SK-N-SH treated with all-trans-retinoic acid at 6 μM for 48 hours (cell line): ENCODE results near the gene MEA1.

ENCODE experiments used
- ATAC-seq: fragments of 200-7000 bp; cut with Tn5 transposase; 3 replicates; pipeline ENCODE4 v1.9.1; 2020; ENCODE audit warnings: mild to moderate bottlenecking, moderate library complexity
- ARNTL ChIP-seq: fragments of 450-650 bp; formaldehyde crosslinking; IDR thresholded peaks from 2 replicates; pipeline ENCODE4 v1.5.0; 2020; ENCODE audit warnings: low read depth, mild to moderate bottlenecking, moderate library complexity, borderline replicate concordance
- BACH2 ChIP-seq: fragments of 250-450 bp; sonication (Bioruptor Pico); IDR thresholded peaks from 2 replicates; pipeline ENCODE4 v1.9.0; 2021; ENCODE audit warnings: mild to moderate bottlenecking, borderline replicate concordance
- CSDC2 ChIP-seq: fragments of 250-450 bp; sonication (Bioruptor Pico); IDR thresholded peaks from 2 replicates; pipeline ENCODE4 v1.5.0; 2020; ENCODE audit warnings: mild to moderate bottlenecking, moderate library complexity
- ESRRG ChIP-seq: fragments of 250-450 bp; sonication (Bioruptor Pico); IDR thresholded peaks from 2 replicates; pipeline ENCODE4 v1.6.1; 2021; ENCODE audit warnings: mild to moderate bottlenecking
- GLIS3 ChIP-seq: fragments of 250-450 bp; sonication (Bioruptor Pico); IDR thresholded peaks from 2 replicates; pipeline ENCODE4 v1.5.0; 2020; ENCODE audit warnings: mild to moderate bottlenecking, moderate library complexity
- ISL1 ChIP-seq: fragments of 250-450 bp; sonication (Bioruptor Pico); IDR thresholded peaks from 2 replicates; pipeline ENCODE4 v2.1.2; 2022; ENCODE audit warnings: mild to moderate bottlenecking, moderate library complexity
- OSR1 ChIP-seq: fragments of 250-450 bp; sonication (Bioruptor Pico); IDR thresholded peaks from 2 replicates; pipeline ENCODE4 v1.8.0; 2022; ENCODE audit warnings: moderate library complexity, mild to moderate bottlenecking, inconsistent platforms
- PPARA ChIP-seq: fragments of 250-450 bp; sonication (Bioruptor Pico); IDR thresholded peaks from 2 replicates; pipeline ENCODE4 v1.5.0; 2020; ENCODE audit warnings: mild to moderate bottlenecking, borderline replicate concordance
- RARB ChIP-seq: fragments of 250-450 bp; sonication (Bioruptor Pico); IDR thresholded peaks from 2 replicates; pipeline ENCODE4 v1.8.0; 2021; ENCODE audit warnings: mild to moderate bottlenecking, moderate library complexity
- SNAI2 ChIP-seq: fragments of 250-450 bp; sonication (Bioruptor Pico); IDR thresholded peaks from 2 replicates; pipeline ENCODE4 v1.5.0; 2020; ENCODE audit warnings: mild to moderate bottlenecking, moderate library complexity
- TOX ChIP-seq: fragments of 250-450 bp; sonication (Bioruptor Pico); IDR thresholded peaks from 2 replicates; pipeline ENCODE4 v1.8.0; 2021; ENCODE audit warnings: mild to moderate bottlenecking, moderate library complexity, borderline replicate concordance
- ZC3H10 ChIP-seq: fragments of 250-450 bp; sonication (Bioruptor Pico); IDR thresholded peaks from 2 replicates; pipeline ENCODE4 v1.5.1; 2021; ENCODE audit warnings: mild to moderate bottlenecking, moderate library complexity
- ZFP3 ChIP-seq: fragments of 250-450 bp; sonication (Bioruptor Pico); IDR thresholded peaks from 2 replicates; pipeline ENCODE4 v1.5.0; 2020; ENCODE audit warnings: mild to moderate bottlenecking, moderate library complexity
- ZFP30 ChIP-seq: fragments of 450-650 bp; formaldehyde crosslinking; IDR thresholded peaks from 2 replicates; pipeline ENCODE4 v1.5.0; 2022; ENCODE audit warnings: mild to moderate bottlenecking, moderate library complexity
- ZNF565 ChIP-seq: fragments of 450-650 bp; formaldehyde crosslinking; conservative IDR thresholded peaks from 2 replicates; pipeline ENCODE4 v1.5.0; 2020; ENCODE audit warnings: low read depth, mild to moderate bottlenecking, moderate library complexity
- ZNF70 ChIP-seq: fragments of 450-650 bp; formaldehyde crosslinking; IDR thresholded peaks from 2 replicates; pipeline ENCODE4 v1.5.0; 2020; ENCODE audit warnings: mild to moderate bottlenecking, moderate library complexity
- ZNF8 ChIP-seq: fragments of 450-650 bp; formaldehyde crosslinking; IDR thresholded peaks from 2 replicates; pipeline ENCODE4 v1.5.0; 2020; ENCODE audit warnings: mild to moderate bottlenecking, moderate library complexity
- TF ChIP-seq, protein P1 (sequence below): fragments of 250-450 bp; sonication (Bioruptor Pico); IDR thresholded peaks from 2 replicates; pipeline ENCODE4 v1.8.0; 2020; ENCODE audit warnings: mild to moderate bottlenecking, moderate library complexity, borderline replicate concordance
- TF ChIP-seq, protein P2 (sequence below): fragments of 250-450 bp; sonication (Bioruptor Pico); IDR thresholded peaks from 2 replicates; pipeline ENCODE4 v1.5.1; 2021; ENCODE audit warnings: mild to moderate bottlenecking, moderate library complexity
- TF ChIP-seq, protein P3 (sequence below): fragments of 250-450 bp; sonication (Bioruptor Pico); IDR thresholded peaks from 2 replicates; pipeline ENCODE4 v1.5.1; 2020; ENCODE audit warnings: low read depth, mild to moderate bottlenecking, moderate library complexity
- TF ChIP-seq, protein P4 (sequence below): fragments of 250-450 bp; sonication (Bioruptor Pico); IDR thresholded peaks from 2 replicates; pipeline ENCODE4 v1.8.0; 2021; ENCODE audit warnings: low read depth, mild to moderate bottlenecking, moderate library complexity, borderline replicate concordance

MEA1 gene

DNA sequence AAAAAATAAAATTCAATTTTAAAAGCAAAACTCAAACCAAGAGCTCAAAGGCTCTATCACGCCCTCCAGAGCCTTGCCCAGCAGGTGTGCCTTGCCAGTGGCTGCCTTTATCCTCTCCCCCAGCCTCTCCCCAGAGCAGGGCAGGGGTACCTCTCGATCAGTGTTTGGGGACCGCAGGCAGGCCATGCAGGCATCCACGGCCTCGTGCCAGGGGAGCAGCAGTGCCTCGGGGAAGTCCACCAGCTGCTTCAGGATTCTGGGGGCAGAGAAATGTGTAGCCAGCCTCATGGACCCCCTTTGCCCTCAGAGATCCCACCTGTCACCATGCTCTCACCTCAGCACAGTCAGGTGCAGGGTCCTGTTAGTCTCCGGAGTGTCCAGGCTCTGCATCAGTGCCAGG, 34.3 kb upstream of the MEA1 start:
- no peak for ATAC-seq
- TF ChIP-seq PPARA: no peak
- TF ChIP-seq, protein P1, sequence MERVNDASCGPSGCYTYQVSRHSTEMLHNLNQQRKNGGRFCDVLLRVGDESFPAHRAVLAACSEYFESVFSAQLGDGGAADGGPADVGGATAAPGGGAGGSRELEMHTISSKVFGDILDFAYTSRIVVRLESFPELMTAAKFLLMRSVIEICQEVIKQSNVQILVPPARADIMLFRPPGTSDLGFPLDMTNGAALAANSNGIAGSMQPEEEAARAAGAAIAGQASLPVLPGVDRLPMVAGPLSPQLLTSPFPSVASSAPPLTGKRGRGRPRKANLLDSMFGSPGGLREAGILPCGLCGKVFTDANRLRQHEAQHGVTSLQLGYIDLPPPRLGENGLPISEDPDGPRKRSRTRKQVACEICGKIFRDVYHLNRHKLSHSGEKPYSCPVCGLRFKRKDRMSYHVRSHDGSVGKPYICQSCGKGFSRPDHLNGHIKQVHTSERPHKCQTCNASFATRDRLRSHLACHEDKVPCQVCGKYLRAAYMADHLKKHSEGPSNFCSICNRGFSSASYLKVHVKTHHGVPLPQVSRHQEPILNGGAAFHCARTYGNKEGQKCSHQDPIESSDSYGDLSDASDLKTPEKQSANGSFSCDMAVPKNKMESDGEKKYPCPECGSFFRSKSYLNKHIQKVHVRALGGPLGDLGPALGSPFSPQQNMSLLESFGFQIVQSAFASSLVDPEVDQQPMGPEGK (CRISPR knock-in tag): no peak
- no peak for TF ChIP-seq ESRRG (CRISPR knock-in tag)
- TF ChIP-seq ISL1 (CRISPR knock-in tag): no peak
- no peak for TF ChIP-seq RARB (CRISPR knock-in tag)
- no peak for TF ChIP-seq ZNF565 (CRISPR knock-in tag)
- TF ChIP-seq ZC3H10: no peak
- no peak for TF ChIP-seq ZFP3 (CRISPR knock-in tag)
- TF ChIP-seq OSR1 (CRISPR knock-in tag): no peak
- TF ChIP-seq, protein P2, sequence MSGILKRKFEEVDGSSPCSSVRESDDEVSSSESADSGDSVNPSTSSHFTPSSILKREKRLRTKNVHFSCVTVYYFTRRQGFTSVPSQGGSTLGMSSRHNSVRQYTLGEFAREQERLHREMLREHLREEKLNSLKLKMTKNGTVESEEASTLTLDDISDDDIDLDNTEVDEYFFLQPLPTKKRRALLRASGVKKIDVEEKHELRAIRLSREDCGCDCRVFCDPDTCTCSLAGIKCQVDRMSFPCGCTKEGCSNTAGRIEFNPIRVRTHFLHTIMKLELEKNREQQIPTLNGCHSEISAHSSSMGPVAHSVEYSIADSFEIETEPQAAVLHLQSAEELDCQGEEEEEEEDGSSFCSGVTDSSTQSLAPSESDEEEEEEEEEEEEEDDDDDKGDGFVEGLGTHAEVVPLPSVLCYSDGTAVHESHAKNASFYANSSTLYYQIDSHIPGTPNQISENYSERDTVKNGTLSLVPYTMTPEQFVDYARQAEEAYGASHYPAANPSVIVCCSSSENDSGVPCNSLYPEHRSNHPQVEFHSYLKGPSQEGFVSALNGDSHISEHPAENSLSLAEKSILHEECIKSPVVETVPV (CRISPR knock-in tag): no peak
- TF ChIP-seq, protein P3, sequence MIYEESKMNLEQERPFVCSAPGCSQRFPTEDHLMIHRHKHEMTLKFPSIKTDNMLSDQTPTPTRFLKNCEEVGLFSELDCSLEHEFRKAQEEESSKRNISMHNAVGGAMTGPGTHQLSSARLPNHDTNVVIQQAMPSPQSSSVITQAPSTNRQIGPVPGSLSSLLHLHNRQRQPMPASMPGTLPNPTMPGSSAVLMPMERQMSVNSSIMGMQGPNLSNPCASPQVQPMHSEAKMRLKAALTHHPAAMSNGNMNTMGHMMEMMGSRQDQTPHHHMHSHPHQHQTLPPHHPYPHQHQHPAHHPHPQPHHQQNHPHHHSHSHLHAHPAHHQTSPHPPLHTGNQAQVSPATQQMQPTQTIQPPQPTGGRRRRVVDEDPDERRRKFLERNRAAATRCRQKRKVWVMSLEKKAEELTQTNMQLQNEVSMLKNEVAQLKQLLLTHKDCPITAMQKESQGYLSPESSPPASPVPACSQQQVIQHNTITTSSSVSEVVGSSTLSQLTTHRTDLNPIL (CRISPR knock-in tag): no peak
- no peak for TF ChIP-seq SNAI2 (CRISPR knock-in tag)
- no peak for TF ChIP-seq ZNF8 (CRISPR knock-in tag)
- no peak for TF ChIP-seq ZNF70 (CRISPR knock-in tag)
- no peak for TF ChIP-seq TOX (CRISPR knock-in tag)
- no peak for TF ChIP-seq BACH2 (CRISPR knock-in tag)
- TF ChIP-seq, protein P4, sequence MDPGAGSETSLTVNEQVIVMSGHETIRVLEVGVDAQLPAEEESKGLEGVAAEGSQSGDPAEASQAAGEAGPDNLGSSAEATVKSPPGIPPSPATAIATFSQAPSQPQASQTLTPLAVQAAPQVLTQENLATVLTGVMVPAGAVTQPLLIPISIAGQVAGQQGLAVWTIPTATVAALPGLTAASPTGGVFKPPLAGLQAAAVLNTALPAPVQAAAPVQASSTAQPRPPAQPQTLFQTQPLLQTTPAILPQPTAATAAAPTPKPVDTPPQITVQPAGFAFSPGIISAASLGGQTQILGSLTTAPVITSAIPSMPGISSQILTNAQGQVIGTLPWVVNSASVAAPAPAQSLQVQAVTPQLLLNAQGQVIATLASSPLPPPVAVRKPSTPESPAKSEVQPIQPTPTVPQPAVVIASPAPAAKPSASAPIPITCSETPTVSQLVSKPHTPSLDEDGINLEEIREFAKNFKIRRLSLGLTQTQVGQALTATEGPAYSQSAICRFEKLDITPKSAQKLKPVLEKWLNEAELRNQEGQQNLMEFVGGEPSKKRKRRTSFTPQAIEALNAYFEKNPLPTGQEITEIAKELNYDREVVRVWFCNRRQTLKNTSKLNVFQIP (CRISPR knock-in tag): no peak
- no peak for TF ChIP-seq CSDC2 (CRISPR knock-in tag)
- no peak for TF ChIP-seq ZFP30 (CRISPR knock-in tag)

DNA sequence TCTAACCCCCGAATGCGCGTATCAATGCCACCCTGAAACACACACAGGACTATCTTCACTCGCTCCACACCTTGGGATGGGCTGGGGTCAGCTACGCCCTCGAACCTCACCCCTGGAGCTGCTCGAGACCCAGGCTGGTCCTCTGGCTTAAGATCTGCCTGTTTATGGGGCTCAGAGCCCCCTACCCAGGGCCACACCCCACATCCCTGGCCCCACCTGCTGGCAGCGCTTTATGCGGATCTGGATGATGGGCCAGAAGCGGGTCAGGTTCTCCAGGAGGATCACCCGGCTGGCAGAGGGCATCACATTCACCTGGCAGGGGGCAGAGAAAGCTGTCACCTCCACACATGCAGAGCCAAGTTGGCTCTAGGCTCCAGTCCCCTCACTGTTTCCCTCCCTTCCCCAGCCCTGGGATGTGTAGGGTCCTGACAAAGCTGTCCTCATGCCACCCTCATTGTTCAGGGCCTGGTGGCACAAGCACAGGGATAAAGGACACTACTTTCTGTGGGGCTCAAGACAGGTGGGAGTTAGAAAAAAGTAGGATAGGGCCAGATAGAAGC, 31.7 kb upstream of the MEA1 start:
- ATAC-seq: no peak
- no peak for TF ChIP-seq ZNF565 (CRISPR knock-in tag)
- TF ChIP-seq GLIS3 (CRISPR knock-in tag): no peak
- TF ChIP-seq OSR1 (CRISPR knock-in tag): no peak
- TF ChIP-seq ISL1 (CRISPR knock-in tag): no peak
- no peak for TF ChIP-seq ARNTL
- TF ChIP-seq RARB (CRISPR knock-in tag): no peak
- no peak for TF ChIP-seq SNAI2 (CRISPR knock-in tag)
- TF ChIP-seq PPARA: no peak
- no peak for TF ChIP-seq ZNF8 (CRISPR knock-in tag)
- TF ChIP-seq BACH2 (CRISPR knock-in tag): no peak
- no peak for TF ChIP-seq ZNF70 (CRISPR knock-in tag)
- TF ChIP-seq, protein P1 (CRISPR knock-in tag): no peak
- TF ChIP-seq, protein P2 (CRISPR knock-in tag): no peak
- TF ChIP-seq TOX (CRISPR knock-in tag): no peak
- TF ChIP-seq CSDC2 (CRISPR knock-in tag): no peak
- TF ChIP-seq ESRRG (CRISPR knock-in tag): no peak
- TF ChIP-seq, protein P3 (CRISPR knock-in tag): no peak
- no peak for TF ChIP-seq ZC3H10
- TF ChIP-seq, protein P4 (CRISPR knock-in tag): no peak
